Endothelial cell of umbilical vein (primary cell): ENCODE data around the gene LDLRAD3. TPM values are rescaled to one million over a fixed set of nuclear protein-coding genes. Genes with fewer than 3 reads are reported as not detected.

ENCODE experiments used
- BruUV-seq: library from RNA; stranded (reverse); fragments of 400-500 nt; replicated peaks from 2 replicates; lab custom pipeline; 2021; lab: Mats Ljungman, UMichigan
- CTCF ChIA-PET: fragments of 300-600, 350-600 bp; sonication (Branson Sonifier 250); formaldehyde crosslinking; loops from one replicate; lab custom pipeline; 2021; ENCODE audit warnings: antibody characterized with exemption, inconsistent platforms; lab: Charles Lee
- POLR2A ChIA-PET: fragments of 300-600, 350-600 bp; sonication (Branson Sonifier 250); formaldehyde crosslinking; loops from one replicate; lab custom pipeline; 2021; ENCODE audit warnings: antibody characterized with exemption, inconsistent platforms; lab: Charles Lee
- DNase-seq: peaks from one replicate; pipeline ENCODE4 v3.0.0-alpha.2; 2011; ENCODE audit warnings: low read depth, low spot score
- FAIRE-seq: peaks from 2 replicates; lab custom pipeline; 2011; peaks lifted over from hg19 to GRCh38; lab: Jason Lieb, UNC
- H2AFZ ChIP-seq: 2 replicates; pipeline ENCODE4 v1.6.0; 2012; ENCODE audit warnings: low read depth, low read length, control low read depth, inconsistent platforms
- H3K27ac ChIP-seq: 2 replicates; pipeline ENCODE4 v1.5.1; 2011; ENCODE audit warnings: low read depth, mild to moderate bottlenecking, control low read depth, low read length, moderate library complexity; ENCODE audit not compliant: insufficient read depth
- H3K27me3 ChIP-seq, 2 experiments: 2 replicates each; pipeline versions ENCODE4 v1.6.0 to v1.6.1; 2011; ENCODE audit warnings: low read length in 2 of 2, mixed read lengths in 1 of 2; ENCODE audit not compliant: control insufficient read depth in 2 of 2, insufficient read depth in 2 of 2
- H3K36me3 ChIP-seq, 2 experiments: 2 replicates in 1 of 2; 3 replicates in 1 of 2; pipeline ENCODE4 v1.5.1; 2011; ENCODE audit warnings: low read length in 2 of 2, mild to moderate bottlenecking in 1 of 2, moderate library complexity in 1 of 2; ENCODE audit not compliant: control insufficient read depth in 2 of 2, insufficient read depth in 2 of 2; ENCODE audit errors: extremely low read depth in 1 of 2
- H3K4me1 ChIP-seq: 3 replicates; pipeline ENCODE4 v1.5.1; 2011; ENCODE audit warnings: mild to moderate bottlenecking, low read length; ENCODE audit not compliant: control insufficient read depth, insufficient read depth; ENCODE audit errors: extremely low read depth
- H3K4me2 ChIP-seq: 2 replicates; pipeline ENCODE4 v1.6.1; 2011; ENCODE audit warnings: low read length, control low read depth, mixed read lengths; ENCODE audit not compliant: insufficient read depth
- H3K4me3 ChIP-seq, 3 experiments: fragments of 200-600 bp in 1 of 3; sonication (generic), shearing (Covaris generic) in 1 of 3; replicated peaks in 1 of 3; 2 replicates each; pipeline ENCODE4 v1.5.1; 2011 to 2016; ENCODE audit warnings: control low read depth in 3 of 3, low read length in 3 of 3, mild to moderate bottlenecking in 2 of 3, inconsistent platforms in 1 of 3, low read depth in 1 of 3, moderate library complexity in 1 of 3; ENCODE audit not compliant: insufficient read depth in 1 of 3
- H3K79me2 ChIP-seq: 2 replicates; pipeline ENCODE4 v1.6.0; 2012; ENCODE audit warnings: low read length, inconsistent platforms; ENCODE audit not compliant: control insufficient read depth, insufficient read depth
- H3K9ac ChIP-seq: replicated peaks from 2 replicates; pipeline ENCODE3; 2011; ENCODE audit warnings: low read length, control low read depth; ENCODE audit not compliant: insufficient read depth; ENCODE audit errors: extremely low read depth
- H3K9me1 ChIP-seq: replicated peaks from 3 replicates; pipeline ENCODE4 v1.6.0; 2011; ENCODE audit warnings: mild to moderate bottlenecking, low read length; ENCODE audit not compliant: control insufficient read depth, insufficient read depth; ENCODE audit errors: extremely low read depth
- H3K9me3 ChIP-seq: replicated peaks from 2 replicates; pipeline ENCODE4 v1.5.1; 2012; ENCODE audit warnings: low read length, inconsistent platforms; ENCODE audit not compliant: control insufficient read depth, insufficient read depth
- H4K20me1 ChIP-seq: replicated peaks from 2 replicates; pipeline ENCODE3; 2011; ENCODE audit warnings: mild to moderate bottlenecking, low read length; ENCODE audit not compliant: control insufficient read depth, insufficient read depth; ENCODE audit errors: extremely low read depth
- EZH2 ChIP-seq: IDR thresholded peaks from 2 replicates; pipeline ENCODE4 v1.6.1; 2012; ENCODE audit warnings: borderline replicate concordance, low read depth, mild to moderate bottlenecking, moderate library complexity, low read length, inconsistent platforms; ENCODE audit not compliant: severe bottlenecking
- FOS ChIP-seq: IDR thresholded peaks from 2 replicates; pipeline ENCODE4 v1.6.1; 2011; ENCODE audit warnings: mild to moderate bottlenecking, low read length, moderate library complexity, borderline replicate concordance; ENCODE audit not compliant: insufficient read depth
- GATA2 ChIP-seq: IDR thresholded peaks from 2 replicates; pipeline ENCODE4 v1.7.0; 2011; ENCODE audit warnings: low read depth, mild to moderate bottlenecking, moderate library complexity, mixed read lengths, low read length; ENCODE audit not compliant: insufficient read length, insufficient read depth
- JUN ChIP-seq: IDR thresholded peaks from 2 replicates; pipeline ENCODE4 v1.6.1; 2011; ENCODE audit warnings: borderline replicate concordance, low read depth; ENCODE audit not compliant: insufficient read length, insufficient read depth
- MYC ChIP-seq: IDR thresholded peaks from one replicate; pipeline ENCODE4 v1.6.1; 2011; ENCODE audit warnings: mild to moderate bottlenecking, low read depth, low read length
- POLR2AphosphoS5 ChIP-seq: IDR thresholded peaks from 2 replicates; pipeline ENCODE4 v1.6.1; 2012; ENCODE audit warnings: low read depth, mild to moderate bottlenecking, control low read depth, low read length, moderate library complexity; ENCODE audit not compliant: insufficient read depth
- dilution Hi-C: fragments of 300-500 bp; cut with MboI; formaldehyde crosslinking; loops from one replicate; pipeline ENCODE4 v1.15.0; 2019; ENCODE audit warnings: low sequenced_read_pairs; ENCODE audit not compliant: extremely low pct_ligation_motif_present
- intact Hi-C: fragments of 100-400 bp; cut with micrococcal nuclease; formaldehyde crosslinking; loops from one replicate; pipeline ENCODE4 v1.10.0; 2022
- polyA plus RNA-seq, 4 experiments: library from polyadenylated mRNA; depleted of rRNA in 3 of 4; stranded (reverse) in 3 of 4; unstranded in 1 of 4; fragments of >200 nt; gene quantifications; 2 replicates each; pipeline versions ENCODE4 v1.2.1 to v1.2.3, GENCODE V29; 2011 to 2012; ENCODE audit warnings: missing spikeins in 1 of 4
- total RNA-seq: library from RNA; stranded (reverse); gene quantifications from 2 replicates; pipeline ENCODE4 v1.2.3, GENCODE V29; 2021
- TF ChIP-seq, protein P1 (sequence below), 2 donors: IDR thresholded peaks; 1 replicate in 1 of 2; 2 replicates in 1 of 2; pipeline ENCODE4 v1.5.1; 2011; ENCODE audit warnings: low read length in 2 of 2, mild to moderate bottlenecking in 2 of 2, moderate library complexity in 2 of 2, control low read depth in 1 of 2, inconsistent platforms in 1 of 2, low read depth in 1 of 2; ENCODE audit not compliant: insufficient read depth in 1 of 2; ENCODE audit errors: extremely low read depth in 1 of 2
- TF ChIP-seq, protein P2 (sequence below): IDR thresholded peaks from 2 replicates; pipeline ENCODE4 v1.6.1; 2011; ENCODE audit not compliant: insufficient read depth, insufficient read length

Gene LDLRAD3
- total and polyA plus RNA-seq, 2 donors (not counting 3 experiments of a cell fraction or from before 2014, with no cell fraction given) = 17.9 to 25.1 TPM

DNA sequence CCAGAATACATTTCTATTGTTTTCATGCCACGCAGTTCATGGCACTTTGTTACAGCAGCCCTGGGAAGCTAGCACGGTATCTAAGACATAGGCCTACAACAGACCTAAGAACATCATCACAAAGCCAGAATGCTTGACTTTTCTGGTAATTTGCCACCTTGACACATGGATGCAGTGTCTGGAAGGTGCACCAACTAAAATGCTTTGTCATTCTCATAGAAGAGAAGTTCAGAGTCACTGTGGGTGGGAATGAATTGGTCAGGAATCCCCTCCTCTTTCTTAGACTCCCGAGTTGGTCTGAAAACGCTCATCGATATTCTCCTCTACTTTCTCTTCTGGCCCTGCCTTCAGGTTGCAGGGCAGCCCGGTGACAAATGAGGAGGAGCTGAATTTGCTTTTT is 223.9 kb downstream of the LDLRAD3 start:
- Histone ChIP-seq H3K9me3 (no peaks in the 10 kb centered on the region), H4K20me1 (no peaks in the 10 kb centered on the region), H3K36me3 (no peaks in the 10 kb centered on the region), H3K27ac (no peak overlapping the region), H3K4me2 (no peak overlapping the region), H2AFZ (no peak overlapping the region), H3K4me1 (peaks cover 25% of the 10 kb centered on the region), H3K79me2 (no peaks in the 10 kb centered on the region), H3K4me3 (no peak overlapping the region), H3K27me3 (no peaks in the 10 kb centered on the region), H3K9me1 (no peaks in the 10 kb centered on the region), H3K9ac (no peak overlapping the region)
- DNase-seq (no peak), FAIRE-seq (no peak)
- TF ChIP-seq EZH2 (no peak), POLR2AphosphoS5 (no peak)
- TF ChIP-seq, protein P1, sequence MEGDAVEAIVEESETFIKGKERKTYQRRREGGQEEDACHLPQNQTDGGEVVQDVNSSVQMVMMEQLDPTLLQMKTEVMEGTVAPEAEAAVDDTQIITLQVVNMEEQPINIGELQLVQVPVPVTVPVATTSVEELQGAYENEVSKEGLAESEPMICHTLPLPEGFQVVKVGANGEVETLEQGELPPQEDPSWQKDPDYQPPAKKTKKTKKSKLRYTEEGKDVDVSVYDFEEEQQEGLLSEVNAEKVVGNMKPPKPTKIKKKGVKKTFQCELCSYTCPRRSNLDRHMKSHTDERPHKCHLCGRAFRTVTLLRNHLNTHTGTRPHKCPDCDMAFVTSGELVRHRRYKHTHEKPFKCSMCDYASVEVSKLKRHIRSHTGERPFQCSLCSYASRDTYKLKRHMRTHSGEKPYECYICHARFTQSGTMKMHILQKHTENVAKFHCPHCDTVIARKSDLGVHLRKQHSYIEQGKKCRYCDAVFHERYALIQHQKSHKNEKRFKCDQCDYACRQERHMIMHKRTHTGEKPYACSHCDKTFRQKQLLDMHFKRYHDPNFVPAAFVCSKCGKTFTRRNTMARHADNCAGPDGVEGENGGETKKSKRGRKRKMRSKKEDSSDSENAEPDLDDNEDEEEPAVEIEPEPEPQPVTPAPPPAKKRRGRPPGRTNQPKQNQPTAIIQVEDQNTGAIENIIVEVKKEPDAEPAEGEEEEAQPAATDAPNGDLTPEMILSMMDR (IDR thresholded peaks at IDR 0.05; ENCODE audit: extremely low read depth in 1 of 2, insufficient read depth in 1 of 2, low read depth in 1 of 2, low read length in 2 of 2) = no peak
- dilution Hi-C loops = no loop called here
- intact Hi-C loops = no loop called here
- no TSS peak for BruUV-seq
- CTCF ChIA-PET = interaction anchor here (1.0 to 1.2 kb wide), 2 partner anchors 90 to 346 kb away, joined by 3 to 4 read pairs; no protein-coding TSS in a partner anchor
- POLR2A ChIA-PET = no interaction called here

DNA sequence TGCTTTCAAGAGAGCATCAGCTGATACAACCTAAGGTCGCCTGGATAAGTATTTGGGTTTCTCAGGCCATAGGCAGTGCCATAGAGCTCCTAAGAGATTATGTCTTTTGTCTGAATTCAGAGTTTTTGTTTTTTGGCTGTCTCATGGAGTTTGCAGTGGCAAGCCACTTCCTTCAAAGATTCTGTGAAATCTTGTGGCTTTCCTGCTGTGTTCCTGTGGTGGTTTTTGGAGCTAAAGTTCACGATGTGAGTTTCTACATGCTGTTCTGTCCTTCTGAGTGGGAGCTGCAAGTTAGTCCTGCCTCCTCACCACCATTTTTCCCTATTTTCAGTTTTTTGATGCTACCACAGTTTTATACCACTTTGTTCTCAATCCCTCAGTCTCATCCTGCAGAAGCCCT is 234.0 kb downstream of the LDLRAD3 start:
- H3K9me3 ChIP-seq = no peaks in the 10 kb centered on the region
- H3K79me2 ChIP-seq = no peaks in the 10 kb centered on the region
- H3K4me1 ChIP-seq = no peaks in the 10 kb centered on the region
- no TSS peak for BruUV-seq
- ChIA-PET POLR2A (no interaction called here), CTCF (interaction anchor here (1.3 to 1.5 kb wide), 3 partner anchors 46 to 356 kb away, joined by 3 to 4 read pairs (median 4); no protein-coding TSS in a partner anchor)
- FAIRE-seq (no peak), DNase-seq (no peak)
- no peaks in the 10 kb centered on the region for H3K27me3 ChIP-seq
- H3K9ac ChIP-seq = no peak overlapping the region
- intact Hi-C loops (no loop called here), dilution Hi-C loops (no loop called here)
- no peaks in the 10 kb centered on the region for H3K9me1 ChIP-seq
- H3K4me3 ChIP-seq = no peak overlapping the region
- no peaks in the 10 kb centered on the region for H3K36me3 ChIP-seq
- no peak overlapping the region for H3K4me2 ChIP-seq
- no peak overlapping the region for H2AFZ ChIP-seq
- no peak overlapping the region for H3K27ac ChIP-seq
- H4K20me1 ChIP-seq = no peaks in the 10 kb centered on the region
- TF ChIP-seq FOS (no peak), POLR2AphosphoS5 (no peak), GATA2 (no peak), JUN (no peak), EZH2 (no peak), MYC (no peak)
- TF ChIP-seq, protein P2, sequence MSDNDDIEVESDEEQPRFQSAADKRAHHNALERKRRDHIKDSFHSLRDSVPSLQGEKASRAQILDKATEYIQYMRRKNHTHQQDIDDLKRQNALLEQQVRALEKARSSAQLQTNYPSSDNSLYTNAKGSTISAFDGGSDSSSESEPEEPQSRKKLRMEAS = no peak
- TF ChIP-seq, protein P1 (IDR thresholded peaks at IDR 0.05; ENCODE audit: extremely low read depth in 1 of 2, insufficient read depth in 1 of 2, low read depth in 1 of 2, low read length in 2 of 2) = no peak
